SIG-M5 treated with dmso at 0.1 percent for 504 hours (cell line): ENCODE results near the gene CACNA1D.

ENCODE experiments used
- DNase-seq: peaks from one replicate; lab custom pipeline; 2025; ENCODE audit not compliant: unreplicated experiment; lab: John Stamatoyannopoulos, UW

CACNA1D gene

DNA sequence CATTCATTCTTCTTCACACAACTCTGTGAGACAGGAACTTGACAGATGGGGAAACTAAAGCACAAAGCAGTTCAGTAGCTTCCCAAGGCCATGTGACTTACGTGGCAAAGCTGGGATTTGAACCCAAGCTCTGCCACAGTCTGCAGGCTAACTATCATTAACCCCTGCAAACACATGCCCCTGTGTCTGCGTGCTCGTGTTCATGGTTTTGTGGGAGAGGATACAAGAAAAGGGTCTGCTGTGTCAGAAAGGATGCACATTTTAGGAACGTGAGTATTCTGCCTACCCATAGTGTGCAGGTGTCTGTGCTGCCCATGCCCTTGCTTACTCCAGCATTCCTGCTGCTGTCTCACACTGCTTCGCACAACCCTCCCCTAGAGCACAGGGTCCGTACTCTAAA lies 214.8 kb downstream of the CACNA1D start:
- no peak for DNase-seq

DNA sequence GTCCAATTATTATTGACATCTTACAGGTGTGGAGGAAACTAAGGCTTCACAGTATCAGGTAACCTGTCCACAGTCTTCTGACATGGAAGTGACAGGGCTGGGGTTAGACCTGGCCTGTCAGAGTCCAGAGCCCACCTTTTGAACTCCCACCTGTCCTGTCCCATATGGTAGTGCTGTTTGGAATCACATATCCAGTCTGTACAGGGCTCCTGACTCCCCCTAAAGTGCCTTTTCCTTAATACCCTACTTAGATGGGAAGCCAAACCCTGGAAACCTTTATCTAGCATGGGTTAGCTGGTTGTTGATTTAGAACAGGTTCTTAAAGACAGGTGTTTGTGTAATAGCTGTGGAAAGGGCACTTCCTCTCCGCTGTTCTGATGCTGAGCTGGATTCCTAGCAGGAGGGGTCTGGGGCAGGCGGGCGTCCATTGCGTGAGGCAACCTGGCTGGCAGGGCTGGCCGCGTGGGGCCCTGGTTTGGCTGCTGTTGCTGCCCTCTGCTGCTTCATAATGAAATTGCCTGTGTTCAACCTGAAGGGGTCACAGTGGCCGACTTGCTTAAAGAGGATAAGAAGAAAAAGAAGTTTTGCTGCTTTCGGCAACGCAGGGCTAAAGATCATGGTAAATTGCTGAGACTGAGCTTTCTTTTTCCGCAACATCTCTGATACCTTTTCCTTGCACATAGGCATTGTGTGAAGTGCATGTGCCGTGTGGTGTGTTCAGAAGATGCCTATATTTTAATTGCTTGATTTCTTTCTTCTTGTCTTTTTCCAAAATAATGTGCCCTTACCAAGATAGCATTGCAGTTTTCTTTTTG lies 215.7 kb downstream of the CACNA1D start:
- DNase-seq: peak; percentile 69

DNA sequence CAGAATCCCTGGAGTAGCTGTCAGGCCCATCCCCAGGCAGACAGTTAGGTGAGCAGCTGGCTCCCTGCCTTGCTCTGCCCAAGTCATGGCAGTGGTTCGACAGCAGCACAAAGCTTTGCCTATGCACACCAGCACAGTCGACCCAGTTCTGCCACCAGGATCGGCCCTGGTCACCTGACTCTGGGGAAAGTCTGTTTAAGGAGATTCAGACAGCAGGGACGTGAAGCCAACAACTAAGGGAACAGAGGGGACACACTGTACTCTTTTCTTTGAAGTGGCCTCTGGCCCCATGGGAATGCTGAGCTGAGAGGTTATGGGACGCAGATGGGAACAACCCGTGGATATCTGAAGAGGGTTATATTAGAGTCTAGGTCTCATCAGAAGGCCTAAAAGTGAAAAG lies 217.0 kb downstream of the CACNA1D start:
- DNase-seq: no peak

DNA sequence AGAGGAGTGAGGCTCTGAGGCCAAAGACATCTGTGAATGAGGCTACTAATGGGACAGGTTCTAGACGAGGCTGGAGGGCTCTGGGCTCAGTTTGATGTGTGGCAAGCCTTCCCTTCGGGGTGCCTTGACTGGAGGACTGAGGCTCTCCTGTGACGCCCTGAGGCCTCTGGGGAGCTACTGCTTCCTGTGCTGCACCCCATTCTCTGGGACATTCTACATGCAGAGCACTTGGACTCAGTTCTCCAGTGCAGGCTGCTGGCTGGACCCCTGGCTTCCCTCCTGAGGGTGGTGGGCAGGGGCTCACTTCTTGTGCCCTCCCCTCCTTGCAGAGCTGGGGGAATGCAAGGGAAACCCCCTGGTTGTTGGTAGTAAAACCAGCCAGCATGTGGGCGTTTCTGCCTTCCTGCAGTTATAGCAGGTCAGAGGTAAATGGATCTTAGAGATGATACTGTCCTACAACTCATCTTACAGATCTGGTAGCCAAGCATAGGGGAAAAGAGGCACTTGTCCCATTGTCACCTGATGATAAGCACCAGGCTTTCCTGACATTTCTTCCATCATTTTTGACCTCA lies 218.5 kb downstream of the CACNA1D start:
- DNase-seq: no peak

DNA sequence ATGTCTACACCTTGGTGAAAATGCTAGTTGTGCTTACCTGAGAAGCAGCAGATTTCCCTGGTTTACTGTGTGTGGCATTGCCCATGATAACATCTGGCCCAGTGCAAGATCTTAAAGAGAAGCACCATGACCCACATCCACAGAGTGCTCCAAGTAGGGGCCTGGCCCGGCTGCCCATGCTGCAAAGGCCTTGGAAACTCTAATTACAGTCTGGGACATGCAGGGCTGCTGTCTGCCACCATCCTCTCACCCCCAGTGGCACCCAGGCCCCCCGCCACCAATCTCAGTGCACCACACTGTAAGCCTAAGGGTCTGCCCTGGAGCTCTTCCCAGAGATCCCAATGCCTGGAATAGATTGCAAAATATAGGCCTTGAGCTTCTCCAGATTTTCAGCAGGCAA lies 219.2 kb downstream of the CACNA1D start:
- no peak for DNase-seq

DNA sequence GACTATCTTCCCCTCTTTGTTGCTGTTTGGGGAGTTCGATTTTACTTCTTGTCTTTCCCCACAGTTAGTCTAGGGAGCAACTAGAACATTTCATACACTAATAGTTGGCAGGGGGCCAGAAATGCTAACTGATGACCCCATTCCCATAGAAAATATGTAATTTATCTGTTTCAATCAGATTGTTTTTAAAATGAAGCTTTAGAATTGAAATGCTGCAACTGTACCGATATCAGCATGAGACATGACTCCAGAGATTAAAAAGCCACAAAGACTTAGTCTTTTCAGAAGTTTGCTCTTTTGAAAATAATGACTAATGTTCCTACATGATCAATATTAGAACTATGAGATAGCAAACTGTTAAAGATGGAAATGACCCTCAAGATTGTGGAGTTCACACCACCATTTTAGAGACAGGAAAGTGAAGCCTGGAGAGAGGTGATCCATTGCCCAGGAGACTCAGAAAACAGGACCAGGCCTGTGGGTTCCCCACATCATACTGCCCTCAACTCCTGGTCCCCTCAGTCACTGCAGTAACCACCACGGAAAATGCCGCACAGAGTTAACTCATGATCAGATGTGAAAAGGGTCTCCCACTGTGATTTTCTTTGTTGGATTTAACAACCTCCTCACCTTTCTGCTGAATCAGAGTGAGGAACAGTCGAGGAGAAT lies 221.5 kb downstream of the CACNA1D start:
- no peak for DNase-seq

DNA sequence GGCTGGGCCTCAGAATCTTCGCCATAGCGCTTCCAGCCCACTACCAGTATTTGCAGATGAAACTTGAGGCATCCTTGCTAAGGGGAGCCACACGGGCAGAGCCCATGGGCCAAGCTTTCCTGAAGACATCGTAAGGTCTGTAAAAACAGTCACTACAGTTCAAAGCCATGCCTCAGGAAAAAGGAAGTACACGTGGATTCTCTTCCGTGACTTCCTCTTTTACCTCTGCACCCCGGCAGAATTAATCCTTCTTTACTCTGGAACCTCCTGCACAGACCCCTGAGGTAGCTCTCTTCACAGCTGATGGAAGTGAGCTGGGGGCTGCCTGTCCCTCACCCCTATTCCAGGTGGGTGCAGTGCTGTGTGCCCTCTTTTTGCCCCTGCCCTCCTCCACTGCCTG lies 222.6 kb downstream of the CACNA1D start:
- DNase-seq: peak; percentile 53

DNA sequence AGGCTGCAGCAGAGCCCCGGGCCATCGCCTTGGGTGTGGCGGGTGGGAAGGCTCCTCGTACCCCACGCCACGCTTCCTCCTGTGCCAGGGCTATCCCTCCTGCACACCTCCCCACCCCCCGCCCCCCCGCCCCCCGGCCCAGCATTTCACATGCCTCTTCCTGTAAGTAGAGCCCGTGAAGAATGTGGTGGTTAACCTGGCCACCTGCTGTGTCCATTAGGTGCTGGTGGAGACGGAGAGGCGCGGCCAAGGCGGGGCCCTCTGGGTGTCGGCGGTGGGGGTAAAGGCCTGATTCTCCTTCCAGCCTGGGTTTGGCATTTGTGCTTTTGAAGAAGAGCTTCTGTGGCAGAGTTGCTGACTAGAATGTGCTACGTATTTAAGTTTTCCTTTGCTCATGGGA lies 224.1 kb downstream of the CACNA1D start:
- DNase-seq: no peak

DNA sequence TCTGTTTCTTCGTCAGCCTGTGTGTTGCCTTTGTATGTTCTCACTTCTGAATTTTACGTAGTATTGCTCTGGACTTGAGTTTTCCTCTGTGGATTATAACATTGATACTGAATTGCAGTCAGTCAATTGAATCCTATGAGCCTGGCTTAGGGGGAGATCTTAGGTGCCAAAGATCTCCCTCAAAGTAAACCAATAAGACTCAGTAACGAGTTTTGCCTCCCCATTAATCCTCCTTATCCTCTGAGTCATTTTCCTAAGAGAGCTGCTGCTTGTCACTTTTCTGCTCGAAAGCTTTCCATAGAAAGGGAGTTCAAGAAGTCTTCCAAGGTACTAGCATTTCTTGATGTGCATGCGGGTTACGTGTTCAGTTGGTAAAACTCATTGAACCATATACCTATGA lies 225.4 kb downstream of the CACNA1D start:
- DNase-seq: no peak

DNA sequence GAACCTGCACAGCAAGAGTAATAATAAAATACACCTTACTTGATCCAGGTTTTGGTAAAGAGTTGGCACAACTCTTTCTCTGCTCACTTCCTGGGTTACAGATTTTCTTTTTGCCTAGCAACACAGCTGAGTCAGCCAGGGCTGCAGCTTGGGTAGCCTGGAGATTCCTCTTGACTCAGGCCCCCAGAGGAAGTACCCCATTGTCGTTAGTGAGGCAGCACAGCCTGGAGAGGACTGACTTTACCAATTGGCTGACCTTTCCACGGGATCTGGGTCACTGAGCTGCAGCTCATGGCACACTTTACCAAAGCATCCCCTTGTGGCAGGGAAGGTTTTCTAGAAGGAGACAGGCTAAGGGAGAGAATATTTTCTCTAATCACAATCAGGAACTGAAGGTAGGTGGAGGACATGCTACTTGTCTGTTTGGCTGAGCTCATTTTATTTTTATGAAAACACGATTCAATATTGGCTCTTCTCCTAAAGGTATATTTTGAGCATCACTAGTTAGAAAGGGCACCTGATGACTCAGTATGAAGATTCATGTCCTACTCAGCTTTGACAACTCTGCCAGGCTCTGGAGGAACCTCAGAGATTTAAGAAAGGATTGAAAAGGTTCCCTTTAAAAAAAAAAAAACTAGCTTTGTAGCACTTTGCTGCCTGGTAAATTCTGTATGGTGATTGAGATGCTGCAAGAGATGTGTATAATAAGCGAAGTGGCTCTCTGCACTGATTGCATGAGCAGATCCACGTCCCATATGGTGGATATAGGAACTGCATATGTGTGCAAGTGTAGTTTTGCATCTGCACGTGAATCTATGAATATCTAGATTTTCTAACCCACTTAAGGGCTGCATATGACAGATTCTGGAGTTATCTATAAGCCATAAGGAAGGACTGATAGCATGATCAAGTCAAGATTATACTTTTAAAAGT lies 227.0 kb downstream of the CACNA1D start:
- no peak for DNase-seq

DNA sequence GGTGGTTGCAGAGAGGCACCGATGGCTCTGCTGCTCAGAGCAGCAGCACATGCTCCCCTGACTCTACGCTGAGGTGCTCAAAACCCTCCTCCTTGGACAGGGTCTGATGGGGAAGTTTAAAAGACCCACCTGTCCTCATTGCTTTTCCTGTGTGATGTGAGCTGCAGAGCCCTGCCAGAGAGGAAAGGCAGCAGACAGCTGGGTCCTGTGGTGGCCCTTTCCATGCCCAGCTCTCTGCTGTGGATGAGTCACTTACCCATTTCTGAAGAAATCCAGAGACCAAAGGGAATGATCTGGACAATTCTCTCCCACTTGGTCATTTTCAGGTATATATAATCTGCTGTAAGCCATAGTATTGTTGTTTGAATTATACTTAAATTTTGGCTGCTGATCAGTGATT lies 230.2 kb downstream of the CACNA1D start:
- no peak for DNase-seq

DNA sequence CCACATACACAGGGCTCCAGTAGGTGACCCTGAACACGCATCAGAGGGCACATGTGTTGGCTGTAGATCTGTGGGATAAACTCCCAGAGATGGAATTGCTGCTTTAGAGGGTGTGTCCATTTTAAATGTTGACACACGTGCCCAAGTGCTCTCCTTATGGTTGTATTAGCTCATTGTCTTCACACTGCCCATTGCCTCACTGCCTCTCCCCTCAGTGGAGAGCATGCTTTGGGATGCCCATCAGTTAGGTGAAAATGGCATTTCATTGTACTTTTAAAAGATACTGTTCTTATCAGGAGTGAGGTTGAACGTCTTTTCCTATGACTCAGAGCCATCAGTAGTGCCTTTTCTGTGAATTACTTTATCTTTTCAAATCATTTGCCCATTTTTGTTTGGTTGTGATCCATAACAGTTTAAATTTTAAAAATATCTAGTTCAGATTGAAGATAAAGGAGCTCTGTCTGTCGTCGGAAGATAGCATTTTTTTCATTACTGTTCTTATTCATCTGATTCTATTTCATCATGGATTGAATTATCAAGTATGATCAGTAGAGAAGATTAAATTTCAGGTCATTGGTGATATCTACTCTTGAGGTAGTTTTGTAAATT lies 231.1 kb downstream of the CACNA1D start:
- no peak for DNase-seq

DNA sequence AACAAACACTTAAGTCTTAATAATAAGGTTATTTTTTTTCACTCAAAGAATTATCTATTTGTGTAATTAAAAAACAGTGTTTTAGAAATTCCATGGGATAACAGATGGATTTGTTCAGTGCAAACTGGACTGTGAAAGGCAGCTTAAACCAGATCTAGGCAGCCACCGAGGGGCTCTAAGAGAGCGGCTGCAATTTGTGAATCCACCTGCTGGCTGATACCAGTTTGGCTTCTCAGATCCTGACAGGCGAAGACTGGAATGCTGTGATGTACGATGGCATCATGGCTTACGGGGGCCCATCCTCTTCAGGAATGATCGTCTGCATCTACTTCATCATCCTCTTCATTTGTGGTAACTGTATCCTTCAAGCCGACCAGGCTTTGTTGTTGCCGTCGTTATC lies 232.2 kb downstream of the CACNA1D start:
- DNase-seq: no peak

DNA sequence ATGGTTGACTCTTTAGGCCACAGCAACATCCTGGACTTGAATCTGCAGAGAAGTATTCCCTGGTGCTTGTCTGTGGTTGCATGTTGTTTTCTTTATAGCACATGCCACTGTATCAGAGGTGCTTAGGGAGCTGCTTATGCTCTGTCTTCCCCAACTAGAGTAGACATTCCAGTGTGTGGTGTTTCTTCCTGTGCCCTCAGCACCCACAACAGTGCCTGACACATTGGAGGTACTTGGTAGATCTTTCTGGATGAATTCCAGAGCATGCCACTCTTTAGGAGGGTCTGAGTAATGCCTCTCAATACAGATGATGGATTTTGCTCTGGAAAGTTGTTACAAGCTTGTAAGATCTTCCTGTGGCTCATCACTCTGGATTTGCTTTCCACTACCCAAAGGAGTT lies 234.2 kb downstream of the CACNA1D start:
- DNase-seq: no peak

DNA sequence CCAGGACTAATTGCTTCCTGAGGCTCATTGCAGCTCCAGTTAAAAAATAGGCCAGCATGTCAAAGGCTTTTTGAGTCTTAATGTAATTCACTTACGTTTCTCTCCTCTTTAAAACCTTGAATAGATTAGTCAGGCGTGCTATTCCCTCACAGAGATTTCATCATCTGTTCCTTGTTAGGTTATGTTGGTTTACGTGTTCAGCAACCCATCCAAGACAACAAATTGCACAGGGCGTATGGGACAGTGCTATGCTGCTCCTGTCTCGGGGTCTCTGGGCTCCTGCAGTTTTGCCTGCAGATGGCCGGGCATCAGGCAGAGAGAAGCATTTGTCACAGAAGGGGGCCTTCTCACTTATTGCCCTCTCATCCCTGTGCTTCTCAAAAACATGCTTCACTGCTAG lies 234.7 kb downstream of the CACNA1D start:
- DNase-seq: no peak

DNA sequence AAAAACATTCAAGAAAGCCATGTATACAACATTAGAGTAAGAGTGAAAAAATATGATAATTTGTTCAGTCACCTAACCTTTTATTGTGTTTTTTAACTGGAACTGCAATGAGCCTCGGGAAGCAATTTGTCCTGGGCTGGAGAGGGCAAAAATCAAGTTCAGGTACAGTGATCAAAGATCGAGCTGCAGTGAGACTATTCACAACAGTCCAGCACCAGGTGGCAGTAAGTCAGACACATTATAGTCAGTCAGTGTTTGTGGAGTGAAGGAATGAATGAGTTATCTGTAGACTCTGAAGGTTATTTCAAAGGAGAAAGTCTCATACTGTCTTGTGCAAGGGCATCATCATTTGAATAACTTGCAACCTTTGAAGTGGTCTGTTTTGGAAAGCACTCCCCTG lies 235.2 kb downstream of the CACNA1D start:
- no peak for DNase-seq

DNA sequence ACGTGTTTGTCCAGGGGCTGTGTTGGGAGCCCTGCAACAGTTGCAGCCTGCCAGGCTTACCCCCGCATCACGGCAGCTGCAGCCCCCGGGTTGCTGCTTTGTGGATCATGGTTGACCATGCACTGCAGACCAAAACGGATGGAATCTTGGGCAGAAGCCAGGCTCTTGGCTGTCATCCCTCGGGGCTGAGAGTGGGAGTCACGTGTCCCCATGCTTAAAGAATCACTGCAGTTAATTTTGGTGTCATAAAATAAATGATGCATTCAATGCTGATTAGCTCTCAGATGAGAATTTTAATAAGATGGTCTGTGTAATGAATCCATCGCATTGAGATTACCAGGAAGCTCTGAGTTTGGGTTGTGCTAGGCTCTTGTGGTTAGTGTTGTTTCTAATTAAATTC lies 236.2 kb downstream of the CACNA1D start:
- no peak for DNase-seq

DNA sequence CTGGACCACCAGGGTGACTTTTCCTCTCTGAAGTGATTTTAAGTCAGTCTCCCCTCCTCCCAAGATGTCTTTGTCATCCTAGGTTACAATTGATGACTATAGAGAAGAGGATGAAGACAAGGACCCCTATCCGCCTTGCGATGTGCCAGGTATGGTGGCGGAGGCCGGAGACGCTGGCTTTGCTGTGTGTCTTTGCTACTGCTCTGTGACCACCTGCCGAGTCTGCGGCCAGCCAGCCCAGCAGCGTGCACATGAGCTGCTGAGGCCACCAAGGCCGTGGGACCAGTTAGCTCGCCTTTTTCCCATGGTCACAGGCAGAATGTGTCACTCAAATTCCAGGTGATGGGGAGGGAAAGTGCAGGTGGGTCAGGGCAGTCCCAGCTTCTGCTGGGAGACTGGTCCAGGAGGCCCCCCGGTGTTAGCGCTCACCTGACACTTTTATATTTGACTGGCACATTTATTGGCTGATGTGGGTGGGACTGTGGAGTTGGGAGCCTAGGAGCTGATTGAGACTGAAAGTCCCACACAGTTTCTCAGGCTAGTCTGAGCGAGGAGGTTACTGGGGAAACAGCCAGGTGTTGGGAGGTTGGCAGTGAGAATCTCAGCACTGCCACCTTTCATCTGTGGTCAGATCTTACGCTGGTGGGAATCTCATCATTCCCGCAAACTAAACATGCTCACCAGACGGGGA lies 237.7 kb downstream of the CACNA1D start:
- no peak for DNase-seq

DNA sequence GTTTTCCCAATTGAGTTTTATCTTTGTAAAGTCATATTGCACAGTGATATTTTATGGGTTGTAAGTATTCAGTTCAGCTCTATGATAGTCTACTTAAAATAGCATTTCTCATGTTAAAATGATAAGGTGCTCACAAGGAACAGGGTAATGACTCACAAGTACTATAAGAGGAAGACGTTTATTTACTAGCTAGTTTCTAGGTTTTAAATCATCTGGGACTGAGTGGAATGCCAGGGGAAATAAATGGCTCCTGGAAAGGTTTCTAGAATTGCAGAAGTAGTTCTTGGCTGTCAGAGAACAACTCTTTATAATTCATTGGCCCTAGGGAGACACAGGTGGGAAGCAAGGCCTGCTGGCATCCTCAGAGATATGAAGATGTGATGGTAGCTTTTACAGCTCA lies 239.0 kb downstream of the CACNA1D start:
- DNase-seq: no peak

DNA sequence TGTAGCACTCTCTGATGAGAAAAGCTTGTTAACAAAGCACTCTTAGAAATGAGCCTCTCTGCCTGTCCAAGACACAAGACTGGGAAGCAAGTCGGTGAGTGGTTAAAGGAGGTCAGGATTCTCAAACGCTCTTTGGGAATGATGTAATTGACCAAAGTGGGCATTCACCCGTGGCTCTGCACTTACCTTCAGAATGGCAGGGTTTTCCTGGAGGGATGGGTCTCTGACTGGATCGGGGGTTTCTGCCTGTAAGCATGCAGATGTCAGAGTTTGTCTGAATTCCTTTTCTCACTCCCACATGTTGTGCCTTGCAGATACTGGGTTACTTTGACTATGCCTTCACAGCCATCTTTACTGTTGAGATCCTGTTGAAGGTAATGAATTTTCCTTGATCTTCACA lies 245.6 kb downstream of the CACNA1D start:
- DNase-seq: no peak
